Measurements from ENCODE around the gene PPP1R13B. TPM values are rescaled to one million over a fixed set of nuclear protein-coding genes. Genes with fewer than 3 reads are reported as not detected.

Gene PPP1R13B
- total RNA-seq, 6 experiments from 2014 or later: 9.2 to 22.4 (median 13.9) TPM

DNA sequence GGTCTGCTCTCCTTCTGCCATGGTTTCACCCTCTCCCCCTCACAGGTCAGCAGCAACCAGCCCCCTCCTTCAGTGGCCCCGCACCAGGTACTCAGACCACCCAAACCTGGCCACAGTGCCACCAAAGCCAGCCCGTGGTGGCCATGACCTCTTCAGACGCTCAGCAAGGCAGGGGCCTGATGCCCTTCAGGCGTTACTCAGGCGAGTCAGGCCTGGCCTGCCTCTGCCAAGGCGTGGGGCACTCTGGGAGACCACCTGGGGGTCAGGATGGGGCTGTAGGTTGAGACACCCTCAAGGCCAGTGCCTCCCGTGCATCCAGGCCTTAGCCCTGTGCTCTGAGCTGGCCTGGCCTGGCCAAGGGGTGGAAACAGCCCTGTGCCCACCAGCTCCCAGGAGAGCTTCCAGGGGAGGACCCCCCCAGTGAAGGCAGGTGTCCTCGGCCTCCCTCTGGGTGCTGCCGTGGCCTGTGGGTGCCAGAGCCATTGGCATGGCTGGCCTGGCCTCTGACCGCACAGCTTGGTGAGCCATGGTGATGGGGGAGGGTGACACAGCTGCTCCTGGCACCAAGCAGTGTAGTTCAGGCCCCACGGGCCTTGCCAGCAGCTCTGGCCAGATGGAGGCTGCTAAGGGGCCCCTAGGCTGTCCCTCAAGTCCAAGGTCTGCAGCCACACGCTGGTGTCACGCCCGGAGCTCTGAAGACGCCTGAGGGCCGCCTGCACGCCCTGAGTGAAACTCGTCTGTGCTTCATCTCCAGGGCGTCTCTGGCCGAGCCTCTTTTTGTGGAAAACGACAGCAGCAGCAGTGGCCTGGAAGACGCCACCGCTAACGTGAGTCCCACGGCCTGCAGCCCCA, 147.2 kb downstream of the PPP1R13B start:
- peaks cover 0 to 30% (median 13%) of the 10 kb centered on the region in 4 donors for H3K4me1 ChIP-seq
- intact Hi-C loops (cut with DNase I): no loop called here
- no peaks in the 10 kb centered on the region for H3K9me3 ChIP-seq
- DNase-seq (peak in 2 of 3 donors; percentile 89 to 90), ATAC-seq (peak; percentile 45 to 80 (median 73))
- H3K27ac ChIP-seq: peak overlapping the region in 2 of 3 donors; percentile 47 to 62
- no peak overlapping the region for H3K4me3 ChIP-seq
- TF ChIP-seq, protein P1, sequence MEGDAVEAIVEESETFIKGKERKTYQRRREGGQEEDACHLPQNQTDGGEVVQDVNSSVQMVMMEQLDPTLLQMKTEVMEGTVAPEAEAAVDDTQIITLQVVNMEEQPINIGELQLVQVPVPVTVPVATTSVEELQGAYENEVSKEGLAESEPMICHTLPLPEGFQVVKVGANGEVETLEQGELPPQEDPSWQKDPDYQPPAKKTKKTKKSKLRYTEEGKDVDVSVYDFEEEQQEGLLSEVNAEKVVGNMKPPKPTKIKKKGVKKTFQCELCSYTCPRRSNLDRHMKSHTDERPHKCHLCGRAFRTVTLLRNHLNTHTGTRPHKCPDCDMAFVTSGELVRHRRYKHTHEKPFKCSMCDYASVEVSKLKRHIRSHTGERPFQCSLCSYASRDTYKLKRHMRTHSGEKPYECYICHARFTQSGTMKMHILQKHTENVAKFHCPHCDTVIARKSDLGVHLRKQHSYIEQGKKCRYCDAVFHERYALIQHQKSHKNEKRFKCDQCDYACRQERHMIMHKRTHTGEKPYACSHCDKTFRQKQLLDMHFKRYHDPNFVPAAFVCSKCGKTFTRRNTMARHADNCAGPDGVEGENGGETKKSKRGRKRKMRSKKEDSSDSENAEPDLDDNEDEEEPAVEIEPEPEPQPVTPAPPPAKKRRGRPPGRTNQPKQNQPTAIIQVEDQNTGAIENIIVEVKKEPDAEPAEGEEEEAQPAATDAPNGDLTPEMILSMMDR (IDR thresholded peaks at IDR 0.05): no peak
- no peak for TF ChIP-seq POLR2A (IDR thresholded peaks at IDR 0.05)
- H3K36me3 ChIP-seq: peaks cover 0 to 8% (median 2%) of the 10 kb centered on the region in 4 donors
- H3K27me3 ChIP-seq: no peaks in the 10 kb centered on the region
- 100% methylated on average over 2 of the region's 25 CpGs for WGBS (ENCODE audit: insufficient coverage, low coverage, low lambda C conversion rate, missing lambda C conversion rate)

DNA sequence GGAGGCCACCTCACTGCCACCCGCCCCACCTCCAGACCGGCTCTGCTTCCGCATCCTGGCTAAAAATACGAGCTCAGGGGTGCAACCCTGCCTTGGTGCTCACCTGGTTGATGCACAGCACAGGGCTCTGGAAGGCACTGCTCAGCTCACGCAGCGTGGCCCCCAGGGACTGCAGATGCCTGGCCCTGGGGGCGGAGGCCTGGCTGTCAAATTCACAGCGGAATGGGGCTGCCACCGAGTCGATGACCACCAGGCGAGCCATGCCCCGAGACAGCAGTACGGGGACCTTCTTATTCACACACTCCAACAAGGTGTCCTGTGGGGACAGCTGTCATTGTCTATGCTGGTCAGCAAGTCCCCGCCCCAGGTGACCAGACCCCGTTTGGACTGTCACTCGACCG, 148.1 kb downstream of the PPP1R13B start:
- TF ChIP-seq, protein P1 (IDR thresholded peaks at IDR 0.05): no peak
- TF ChIP-seq POLR2A (IDR thresholded peaks at IDR 0.05): no peak
- WGBS (ENCODE audit: insufficient coverage, low coverage, low lambda C conversion rate, missing lambda C conversion rate): no CpG with 5 or more reads among the region's 17 CpGs

DNA sequence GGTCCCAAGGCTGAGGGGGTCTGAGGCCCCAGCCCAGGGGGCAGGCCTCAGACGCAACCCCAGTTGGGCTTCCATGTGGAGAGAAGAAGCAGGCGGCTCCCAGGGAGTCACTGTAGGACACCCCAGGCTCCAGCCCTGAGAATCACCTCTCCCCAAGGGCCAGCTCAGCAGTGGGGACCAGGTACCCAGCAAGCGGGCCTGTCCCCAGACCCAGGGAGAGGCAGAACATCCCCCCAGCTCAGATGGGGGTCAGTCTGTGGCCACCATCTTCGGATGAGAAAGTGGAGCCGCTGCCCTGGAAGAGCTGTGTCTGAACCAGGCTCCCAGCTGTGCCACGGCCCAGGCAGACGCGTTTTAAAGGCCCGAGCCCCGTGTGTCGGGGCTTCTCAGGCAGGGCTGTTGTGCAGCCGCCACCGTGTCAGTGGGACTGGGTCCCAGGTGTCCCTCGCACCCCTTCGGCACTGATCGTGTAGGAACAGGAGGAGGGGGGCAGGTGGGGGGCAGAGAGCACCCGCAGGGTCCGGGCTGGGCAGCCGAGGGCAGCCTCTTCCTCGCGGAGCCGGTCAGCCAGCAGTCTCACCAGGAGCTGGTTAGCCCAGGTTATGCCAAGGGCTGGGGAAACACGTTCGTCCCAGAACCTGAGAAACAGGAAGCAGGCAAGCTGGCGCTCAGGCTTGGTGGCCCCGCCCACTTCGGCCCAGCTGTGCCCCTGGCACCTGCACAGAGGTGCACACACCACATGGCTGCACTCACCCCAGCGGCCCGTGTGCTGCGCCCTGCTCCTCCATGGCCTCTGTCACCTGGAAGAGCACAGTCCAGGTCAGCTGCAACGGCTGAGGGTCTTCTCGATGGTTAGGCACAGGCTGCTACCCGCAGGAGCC, 148.8 kb downstream of the PPP1R13B start:
- WGBS (ENCODE audit: insufficient coverage, low coverage, low lambda C conversion rate, missing lambda C conversion rate): 80% methylated on average over 1 of the region's 33 CpGs
- Histone ChIP-seq H3K9me3 (no peaks in the 10 kb centered on the region), H3K27ac (no peak overlapping the region), H3K4me3 (no peak overlapping the region), H3K27me3 (no peaks in the 10 kb centered on the region), H3K36me3 (peaks cover 0 to 16% (median 9%) of the 10 kb centered on the region in 4 donors), H3K4me1 (peaks cover 0 to 30% (median 13%) of the 10 kb centered on the region in 4 donors)
- intact Hi-C loops (cut with DNase I): no loop called here
- peak in 1 of 3 donors; percentile 55 for DNase-seq
- ATAC-seq: peak in 3 of 4 donors; percentile 3 to 30 (median 5)
- TF ChIP-seq POLR2A (IDR thresholded peaks at IDR 0.05): no peak
- TF ChIP-seq, protein P1 (IDR thresholded peaks at IDR 0.05): no peak

More for the DNA sequence above, 148.1 kb downstream of the PPP1R13B start:
- Histone ChIP-seq H3K9me3 (no peaks in the 10 kb centered on the region), H3K27me3 (no peaks in the 10 kb centered on the region), H3K27ac (no peak overlapping the region), H3K4me1 (peaks cover 0 to 30% (median 13%) of the 10 kb centered on the region in 4 donors), H3K4me3 (no peak overlapping the region), H3K36me3 (peaks cover 0 to 11% (median 6%) of the 10 kb centered on the region in 4 donors)
- intact Hi-C loops (cut with DNase I): no loop called here
- no peak for ATAC-seq
- DNase-seq: peak in 1 of 3 donors; percentile 48

DNA sequence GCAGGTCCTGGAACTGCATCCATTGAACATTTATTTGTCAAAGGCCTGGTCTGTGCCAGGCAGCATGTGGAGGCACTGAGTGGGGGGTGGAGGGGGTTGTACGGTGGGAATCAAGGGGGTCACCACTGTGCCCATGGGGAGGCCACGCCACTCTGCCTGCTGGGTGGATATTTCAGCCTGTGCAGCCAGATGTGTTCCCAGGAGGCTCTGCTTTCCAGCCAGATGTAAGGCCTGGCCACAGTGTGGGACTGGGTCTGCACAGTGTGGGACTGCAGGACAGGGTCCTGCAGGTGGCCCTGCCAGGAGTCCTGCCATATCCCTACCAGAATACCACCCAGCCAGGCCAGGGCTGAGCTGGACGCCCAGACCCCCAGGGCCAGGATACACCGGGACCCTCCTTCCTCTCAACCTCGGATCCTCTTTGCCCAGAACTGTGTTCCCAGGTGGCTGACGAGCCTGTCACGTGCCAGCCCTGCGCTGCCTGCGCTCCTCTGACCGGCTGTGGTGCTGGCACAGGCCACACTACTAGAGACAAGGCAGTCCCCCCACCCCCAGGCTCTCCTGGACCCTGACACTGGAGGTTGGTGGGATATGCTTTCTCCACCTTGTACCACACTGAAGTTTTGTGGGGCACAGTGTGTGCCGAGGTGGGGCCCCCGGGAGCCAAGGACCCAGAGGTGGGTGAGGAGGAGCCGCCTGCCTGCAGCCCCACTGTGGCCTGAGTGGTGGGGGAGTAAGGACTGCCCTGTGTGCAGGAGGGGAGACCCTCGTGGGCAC, 149.6 kb downstream of the PPP1R13B start:
- no peak for TF ChIP-seq POLR2A (IDR thresholded peaks at IDR 0.05)
- TF ChIP-seq, protein P1 (IDR thresholded peaks at IDR 0.05): no peak
- Histone ChIP-seq H3K36me3 (peaks cover 0 to 25% (median 14%) of the 10 kb centered on the region in 4 donors), H3K27ac (no peak overlapping the region), H3K4me3 (no peak overlapping the region), H3K9me3 (no peaks in the 10 kb centered on the region), H3K4me1 (peaks cover 0 to 30% (median 13%) of the 10 kb centered on the region in 4 donors), H3K27me3 (no peaks in the 10 kb centered on the region)
- intact Hi-C loops (cut with DNase I): no loop called here
- ATAC-seq: no peak
- DNase-seq: no peak
- 0% methylated on average over 1 of the region's 14 CpGs for WGBS (ENCODE audit: insufficient coverage, low coverage, low lambda C conversion rate, missing lambda C conversion rate)
